SK-N-SH (cell line): Measurements from ENCODE around the gene ATP11B. TPM values are rescaled to one million over a fixed set of nuclear protein-coding genes. Genes with fewer than 3 reads are reported as not detected.

Experiments used
- CTCF ChIA-PET: fragments of 300-600, 350-600 bp; formaldehyde crosslinking; extraction: SDS; loops from one replicate; lab custom pipeline; 2021; lab: Yijun Ruan, JAX
- POLR2A ChIA-PET: fragments of 350-600 bp; sonication (Branson Sonifier 250); formaldehyde crosslinking; extraction: SDS; loops from one replicate; lab custom pipeline; 2020; ENCODE audit warnings: antibody characterized with exemption, inconsistent platforms; lab: Yijun Ruan, JAX
- DNase-seq: peaks from one replicate; pipeline ENCODE4 v3.0.0; 2012
- H2AFZ ChIP-seq: fragments of 200-600 bp; sonication (generic); 2 replicates; pipeline ENCODE4 v1.8.1; 2016; ENCODE audit warnings: antibody characterized with exemption, mild to moderate bottlenecking, low read depth
- H3F3A ChIP-seq: fragments of 200-600 bp; sonication (generic); replicated peaks from 2 replicates; pipeline ENCODE3; 2016; ENCODE audit warnings: antibody characterized with exemption, mild to moderate bottlenecking; ENCODE audit not compliant: insufficient read depth
- H3K27ac ChIP-seq, 2 experiments: fragments of 200-500 bp in 1 of 2; fragments of 200-600 bp in 1 of 2; sonication (Bioruptor generic) in 1 of 2; sonication (generic), shearing (Covaris generic) in 1 of 2; 2 replicates each; pipeline versions ENCODE4 v1.5.1 to v1.6.1; 2014 to 2016; ENCODE audit warnings: low read depth in 2 of 2, inconsistent platforms in 1 of 2, low read length in 1 of 2, mild to moderate bottlenecking in 1 of 2, mixed read lengths in 1 of 2
- H3K27me3 ChIP-seq: fragments of 200-600 bp; sonication (generic), shearing (Covaris generic); 2 replicates; pipeline ENCODE4 v1.6.1; 2016; ENCODE audit warnings: mixed run types; ENCODE audit not compliant: insufficient read depth
- H3K36me3 ChIP-seq, 2 experiments: fragments of 200-500 bp in 1 of 2; fragments of 200-600 bp in 1 of 2; sonication (Bioruptor generic) in 1 of 2; sonication (generic) in 1 of 2; replicated peaks in 1 of 2; 2 replicates each; pipeline versions ENCODE3 to v1.5.1; 2014 to 2016; ENCODE audit warnings: low read length in 1 of 2, mild to moderate bottlenecking in 1 of 2; ENCODE audit not compliant: insufficient read depth in 2 of 2, control insufficient read depth in 1 of 2
- H3K4me1 ChIP-seq, 2 experiments: fragments of 200-500 bp in 1 of 2; fragments of 200-600 bp in 1 of 2; sonication (Bioruptor generic) in 1 of 2; sonication (generic), shearing (Covaris generic) in 1 of 2; 2 replicates each; pipeline versions ENCODE4 v1.5.1 to v1.6.1; 2014 to 2016; ENCODE audit warnings: low read depth in 1 of 2, low read length in 1 of 2, mixed run types in 1 of 2; ENCODE audit not compliant: insufficient read depth in 2 of 2, control insufficient read depth in 1 of 2
- H3K4me2 ChIP-seq: fragments of 200-600 bp; sonication (generic), shearing (Covaris generic); 2 replicates; pipeline ENCODE4 v1.6.1; 2017; ENCODE audit warnings: mixed run types
- H3K4me3 ChIP-seq, 2 experiments: fragments of 200-500 bp in 1 of 2; fragments of 200-600 bp in 1 of 2; sonication (Bioruptor generic) in 1 of 2; sonication (generic), shearing (Covaris generic) in 1 of 2; 2 replicates each; pipeline versions ENCODE4 v1.5.1 to v1.8.1; 2014 to 2016; ENCODE audit warnings: low read depth in 2 of 2, inconsistent platforms in 1 of 2, low read length in 1 of 2, mild to moderate bottlenecking in 1 of 2, mixed read lengths in 1 of 2, moderate library complexity in 1 of 2
- H3K79me2 ChIP-seq: fragments of 200-600 bp; sonication (generic); 2 replicates; pipeline ENCODE4 v1.8.1; 2017; ENCODE audit warnings: mild to moderate bottlenecking; ENCODE audit not compliant: insufficient read depth
- H3K9ac ChIP-seq: fragments of 200-600 bp; sonication (generic); 2 replicates; pipeline ENCODE4 v1.6.1; 2017; ENCODE audit warnings: mixed run types
- H3K9me2 ChIP-seq: fragments of 200-600 bp; sonication (generic); 2 replicates; pipeline ENCODE4 v1.6.1; 2017; ENCODE audit warnings: mixed run types
- H3K9me3 ChIP-seq: fragments of 200-600 bp; sonication (generic); 2 replicates; pipeline ENCODE4 v1.6.1; 2017; ENCODE audit warnings: mixed run types, mild to moderate bottlenecking, moderate library complexity
- H4K20me1 ChIP-seq: fragments of 200-600 bp; sonication (generic); 2 replicates; pipeline ENCODE4 v1.6.1; 2017; ENCODE audit warnings: mild to moderate bottlenecking, mixed run types; ENCODE audit not compliant: insufficient read depth
- EP300 ChIP-seq, 2 experiments: IDR thresholded peaks; 2 replicates each; pipeline versions ENCODE4 v1.4.0 to v1.6.1; 2012; ENCODE audit warnings: borderline replicate concordance in 1 of 2, low read depth in 1 of 2, low read length in 1 of 2
- FOSL2 ChIP-seq: IDR thresholded peaks from 2 replicates; pipeline ENCODE4 v1.4.0; 2012; ENCODE audit warnings: low read depth, mild to moderate bottlenecking, moderate library complexity, borderline replicate concordance
- FOXM1 ChIP-seq: IDR thresholded peaks from 2 replicates; pipeline ENCODE4 v1.4.0; 2012; ENCODE audit warnings: low read depth, mild to moderate bottlenecking
- GABPA ChIP-seq: IDR thresholded peaks from 2 replicates; pipeline ENCODE4 v1.4.0; 2012; ENCODE audit warnings: low read depth, mild to moderate bottlenecking
- NRF1 ChIP-seq: IDR thresholded peaks from 2 replicates; pipeline ENCODE4 v1.6.1; 2012; ENCODE audit warnings: low read depth, mild to moderate bottlenecking, low read length
- RAD21 ChIP-seq: IDR thresholded peaks from 2 replicates; pipeline ENCODE4 v1.6.1; 2012; ENCODE audit warnings: mild to moderate bottlenecking, low read length
- RCOR1 ChIP-seq: fragments of 150-350 bp; IDR thresholded peaks from 2 replicates; pipeline ENCODE4 v1.6.1; 2017; ENCODE audit warnings: antibody characterized with exemption, low read length
- RFX5 ChIP-seq: IDR thresholded peaks from 2 replicates; pipeline ENCODE4 v1.6.1; 2012; ENCODE audit warnings: mild to moderate bottlenecking, improper control_type of control experiment, low read length
- RXRA ChIP-seq: IDR thresholded peaks from 2 replicates; pipeline ENCODE4 v1.4.0; 2012; ENCODE audit warnings: low read depth, mild to moderate bottlenecking, borderline replicate concordance
- SMC3 ChIP-seq: IDR thresholded peaks from 2 replicates; pipeline ENCODE4 v1.6.1; 2012; ENCODE audit warnings: low read depth, low read length, improper control_type of control experiment
- TAF1 ChIP-seq: IDR thresholded peaks from 2 replicates; pipeline ENCODE4 v1.6.1; 2012; ENCODE audit warnings: low read depth, mild to moderate bottlenecking, low read length, moderate library complexity, borderline replicate concordance
- TEAD4 ChIP-seq: IDR thresholded peaks from 2 replicates; pipeline ENCODE4 v1.4.0; 2012; ENCODE audit warnings: mild to moderate bottlenecking, borderline replicate concordance; ENCODE audit not compliant: insufficient read depth
- WGBS: methylation state at CpG from one replicate; pipeline ENCODE4 v1.1.6; 2017; ENCODE audit warnings: low lambda C conversion rate; 5-methylcytosine and 5-hydroxymethylcytosine counted together
- polyA plus RNA-seq, 3 experiments: library from polyadenylated mRNA; depleted of rRNA; stranded (reverse); fragments of >200 nt; gene quantifications; 2 replicates each; pipeline ENCODE4 v1.2.3, GENCODE V29; 2012
- TF ChIP-seq, protein P1 (sequence below): IDR thresholded peaks from 2 replicates; pipeline ENCODE4 v1.4.0; 2012; ENCODE audit warnings: low read depth, borderline replicate concordance
- TF ChIP-seq, protein P2 (sequence below): IDR thresholded peaks from 2 replicates; pipeline ENCODE4 v1.4.0; 2012; ENCODE audit warnings: low read depth
- TF ChIP-seq, protein P3 (sequence below): IDR thresholded peaks from 2 replicates; pipeline ENCODE4; 2012
- TF ChIP-seq, protein P4 (sequence below): fragments of 150-350 bp; IDR thresholded peaks from 2 replicates; pipeline ENCODE4 v1.6.1; 2017; ENCODE audit warnings: antibody characterized with exemption, low read length, low read depth, borderline replicate concordance
- TF ChIP-seq, protein P5 (sequence below): fragments of 200-600 bp; sonication (generic); IDR thresholded peaks from 2 replicates; pipeline ENCODE4 v1.6.1; 2017; ENCODE audit warnings: antibody characterized with exemption, mild to moderate bottlenecking, moderate library complexity
- TF ChIP-seq, protein P6 (sequence below): IDR thresholded peaks from 2 replicates; pipeline ENCODE4 v1.6.1; 2012; ENCODE audit warnings: mild to moderate bottlenecking, low read depth, low read length, moderate library complexity

ATP11B gene
- polyA plus RNA-seq, 1 of the 3 experiments (the other 2 are of a cell fraction), result 8.7 TPM

DNA sequence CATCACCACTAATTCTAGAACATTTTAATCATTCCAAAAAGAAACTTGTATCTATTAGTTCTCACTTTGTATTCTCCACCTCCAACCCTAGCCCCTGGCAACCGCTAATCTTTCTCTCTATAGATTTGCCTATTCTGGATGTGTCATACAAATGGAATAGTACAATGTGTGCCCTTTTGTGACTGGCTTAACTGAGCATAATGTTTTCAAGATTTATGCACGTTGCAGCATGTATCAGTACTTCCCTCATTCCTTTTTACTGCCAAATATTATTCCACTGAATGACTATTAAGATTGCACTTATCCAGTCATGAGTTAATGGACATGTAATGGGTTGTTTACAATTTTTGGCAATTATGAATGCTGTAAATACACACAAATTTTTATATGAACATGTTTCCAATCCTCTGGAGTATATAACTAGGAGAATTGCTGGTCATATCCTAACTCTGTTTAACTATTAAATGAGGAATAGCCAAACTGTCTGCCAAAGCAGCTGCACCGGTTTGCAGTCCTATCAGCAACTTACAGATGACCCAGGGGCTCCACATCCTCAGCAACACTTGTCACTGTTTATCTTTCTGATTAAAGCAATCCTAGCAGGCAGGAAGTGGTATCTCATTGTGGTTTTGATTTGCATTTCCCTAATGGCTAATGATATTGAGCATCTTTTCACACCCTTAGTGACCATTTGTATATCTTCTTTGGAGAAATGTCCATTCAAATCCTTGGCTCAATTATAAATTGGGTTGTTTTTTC, 144.2 kb downstream of the ATP11B start (continued):
- TF ChIP-seq FOXM1 (no peak), NRF1 (no peak), SMC3 (no peak), GABPA (no peak), FOSL2 (no peak)
- TF ChIP-seq, protein P1, sequence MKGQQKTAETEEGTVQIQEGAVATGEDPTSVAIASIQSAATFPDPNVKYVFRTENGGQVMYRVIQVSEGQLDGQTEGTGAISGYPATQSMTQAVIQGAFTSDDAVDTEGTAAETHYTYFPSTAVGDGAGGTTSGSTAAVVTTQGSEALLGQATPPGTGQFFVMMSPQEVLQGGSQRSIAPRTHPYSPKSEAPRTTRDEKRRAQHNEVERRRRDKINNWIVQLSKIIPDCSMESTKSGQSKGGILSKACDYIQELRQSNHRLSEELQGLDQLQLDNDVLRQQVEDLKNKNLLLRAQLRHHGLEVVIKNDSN, result no peak
- TF ChIP-seq, protein P2, sequence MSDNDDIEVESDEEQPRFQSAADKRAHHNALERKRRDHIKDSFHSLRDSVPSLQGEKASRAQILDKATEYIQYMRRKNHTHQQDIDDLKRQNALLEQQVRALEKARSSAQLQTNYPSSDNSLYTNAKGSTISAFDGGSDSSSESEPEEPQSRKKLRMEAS, result no peak

DNA sequence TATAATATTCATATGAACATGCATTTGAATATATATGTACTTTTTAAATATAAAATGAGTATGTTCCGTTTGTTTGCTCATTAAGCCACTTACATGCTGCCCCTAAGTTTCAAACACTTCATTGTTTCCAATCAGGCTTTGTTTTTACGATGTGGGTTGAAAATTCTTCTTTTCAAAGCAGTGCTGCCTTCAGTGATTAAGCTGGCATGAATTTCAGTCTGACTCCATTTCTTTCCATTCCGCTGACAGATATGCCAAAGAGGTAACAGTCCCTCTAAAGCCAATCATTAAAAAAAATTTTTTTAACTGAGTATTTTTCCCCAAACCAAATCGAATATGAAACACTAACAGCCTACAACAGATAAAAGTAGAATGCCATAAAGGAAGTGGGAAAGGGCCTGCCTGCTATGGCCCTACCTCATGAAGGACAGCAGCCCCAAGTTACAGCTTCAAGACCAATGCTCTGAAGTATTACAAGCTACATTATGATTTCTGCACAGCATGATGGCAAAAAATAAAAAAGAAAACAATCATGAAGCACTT, 147.0 kb downstream of the ATP11B start:
- CTCF ChIA-PET, result interaction anchor here (1.2 kb wide), 1 partner anchor 16 kb away, joined by 3 read pairs; no protein-coding TSS in a partner anchor
- POLR2A ChIA-PET, result no interaction called here
- no peaks in the 10 kb centered on the region for H3K9me2 ChIP-seq
- no peak overlapping the region for H3K4me2 ChIP-seq
- no peaks in the 10 kb centered on the region for H4K20me1 ChIP-seq
- H3F3A ChIP-seq, result peaks cover 6% of the 10 kb centered on the region
- H3K27me3 ChIP-seq, result no peaks in the 10 kb centered on the region
- H3K79me2 ChIP-seq, result no peaks in the 10 kb centered on the region
- no peak overlapping the region for H2AFZ ChIP-seq
- H3K9ac ChIP-seq, result no peak overlapping the region
- peaks cover 20 to 39% of the 10 kb centered on the region in 2 experiments for H3K36me3 ChIP-seq
- no peak overlapping the region for H3K27ac ChIP-seq
- H3K4me1 ChIP-seq, result no peaks in the 10 kb centered on the region; a peak in 1 of 4 replicates
- no peaks in the 10 kb centered on the region for H3K9me3 ChIP-seq
- 94% methylated on average over 4 of the region's 4 CpGs for WGBS
- no peak overlapping the region for H3K4me3 ChIP-seq
- no peak for DNase-seq
- no peak for TF ChIP-seq TEAD4
- no peak for TF ChIP-seq TAF1
- TF ChIP-seq, protein P2, result no peak
- no peak for TF ChIP-seq RXRA
- TF ChIP-seq, protein P3, sequence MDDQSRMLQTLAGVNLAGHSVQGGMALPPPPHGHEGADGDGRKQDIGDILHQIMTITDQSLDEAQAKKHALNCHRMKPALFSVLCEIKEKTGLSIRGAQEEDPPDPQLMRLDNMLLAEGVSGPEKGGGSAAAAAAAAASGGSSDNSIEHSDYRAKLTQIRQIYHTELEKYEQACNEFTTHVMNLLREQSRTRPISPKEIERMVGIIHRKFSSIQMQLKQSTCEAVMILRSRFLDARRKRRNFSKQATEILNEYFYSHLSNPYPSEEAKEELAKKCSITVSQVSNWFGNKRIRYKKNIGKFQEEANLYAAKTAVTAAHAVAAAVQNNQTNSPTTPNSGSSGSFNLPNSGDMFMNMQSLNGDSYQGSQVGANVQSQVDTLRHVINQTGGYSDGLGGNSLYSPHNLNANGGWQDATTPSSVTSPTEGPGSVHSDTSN, result no peak
- TF ChIP-seq GABPA, result no peak
- TF ChIP-seq EP300 (IDR thresholded peaks at IDR 0.05; ENCODE audit: borderline replicate concordance in 1 of 2, low read depth in 1 of 2, low read length in 1 of 2), result no peak
- TF ChIP-seq, protein P4, sequence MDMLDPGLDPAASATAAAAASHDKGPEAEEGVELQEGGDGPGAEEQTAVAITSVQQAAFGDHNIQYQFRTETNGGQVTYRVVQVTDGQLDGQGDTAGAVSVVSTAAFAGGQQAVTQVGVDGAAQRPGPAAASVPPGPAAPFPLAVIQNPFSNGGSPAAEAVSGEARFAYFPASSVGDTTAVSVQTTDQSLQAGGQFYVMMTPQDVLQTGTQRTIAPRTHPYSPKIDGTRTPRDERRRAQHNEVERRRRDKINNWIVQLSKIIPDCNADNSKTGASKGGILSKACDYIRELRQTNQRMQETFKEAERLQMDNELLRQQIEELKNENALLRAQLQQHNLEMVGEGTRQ, result no peak
- TF ChIP-seq, protein P5, sequence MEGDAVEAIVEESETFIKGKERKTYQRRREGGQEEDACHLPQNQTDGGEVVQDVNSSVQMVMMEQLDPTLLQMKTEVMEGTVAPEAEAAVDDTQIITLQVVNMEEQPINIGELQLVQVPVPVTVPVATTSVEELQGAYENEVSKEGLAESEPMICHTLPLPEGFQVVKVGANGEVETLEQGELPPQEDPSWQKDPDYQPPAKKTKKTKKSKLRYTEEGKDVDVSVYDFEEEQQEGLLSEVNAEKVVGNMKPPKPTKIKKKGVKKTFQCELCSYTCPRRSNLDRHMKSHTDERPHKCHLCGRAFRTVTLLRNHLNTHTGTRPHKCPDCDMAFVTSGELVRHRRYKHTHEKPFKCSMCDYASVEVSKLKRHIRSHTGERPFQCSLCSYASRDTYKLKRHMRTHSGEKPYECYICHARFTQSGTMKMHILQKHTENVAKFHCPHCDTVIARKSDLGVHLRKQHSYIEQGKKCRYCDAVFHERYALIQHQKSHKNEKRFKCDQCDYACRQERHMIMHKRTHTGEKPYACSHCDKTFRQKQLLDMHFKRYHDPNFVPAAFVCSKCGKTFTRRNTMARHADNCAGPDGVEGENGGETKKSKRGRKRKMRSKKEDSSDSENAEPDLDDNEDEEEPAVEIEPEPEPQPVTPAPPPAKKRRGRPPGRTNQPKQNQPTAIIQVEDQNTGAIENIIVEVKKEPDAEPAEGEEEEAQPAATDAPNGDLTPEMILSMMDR, result no peak
- no peak for TF ChIP-seq RCOR1
- TF ChIP-seq RAD21, result no peak
- no peak for TF ChIP-seq FOSL2
- TF ChIP-seq, protein P6, sequence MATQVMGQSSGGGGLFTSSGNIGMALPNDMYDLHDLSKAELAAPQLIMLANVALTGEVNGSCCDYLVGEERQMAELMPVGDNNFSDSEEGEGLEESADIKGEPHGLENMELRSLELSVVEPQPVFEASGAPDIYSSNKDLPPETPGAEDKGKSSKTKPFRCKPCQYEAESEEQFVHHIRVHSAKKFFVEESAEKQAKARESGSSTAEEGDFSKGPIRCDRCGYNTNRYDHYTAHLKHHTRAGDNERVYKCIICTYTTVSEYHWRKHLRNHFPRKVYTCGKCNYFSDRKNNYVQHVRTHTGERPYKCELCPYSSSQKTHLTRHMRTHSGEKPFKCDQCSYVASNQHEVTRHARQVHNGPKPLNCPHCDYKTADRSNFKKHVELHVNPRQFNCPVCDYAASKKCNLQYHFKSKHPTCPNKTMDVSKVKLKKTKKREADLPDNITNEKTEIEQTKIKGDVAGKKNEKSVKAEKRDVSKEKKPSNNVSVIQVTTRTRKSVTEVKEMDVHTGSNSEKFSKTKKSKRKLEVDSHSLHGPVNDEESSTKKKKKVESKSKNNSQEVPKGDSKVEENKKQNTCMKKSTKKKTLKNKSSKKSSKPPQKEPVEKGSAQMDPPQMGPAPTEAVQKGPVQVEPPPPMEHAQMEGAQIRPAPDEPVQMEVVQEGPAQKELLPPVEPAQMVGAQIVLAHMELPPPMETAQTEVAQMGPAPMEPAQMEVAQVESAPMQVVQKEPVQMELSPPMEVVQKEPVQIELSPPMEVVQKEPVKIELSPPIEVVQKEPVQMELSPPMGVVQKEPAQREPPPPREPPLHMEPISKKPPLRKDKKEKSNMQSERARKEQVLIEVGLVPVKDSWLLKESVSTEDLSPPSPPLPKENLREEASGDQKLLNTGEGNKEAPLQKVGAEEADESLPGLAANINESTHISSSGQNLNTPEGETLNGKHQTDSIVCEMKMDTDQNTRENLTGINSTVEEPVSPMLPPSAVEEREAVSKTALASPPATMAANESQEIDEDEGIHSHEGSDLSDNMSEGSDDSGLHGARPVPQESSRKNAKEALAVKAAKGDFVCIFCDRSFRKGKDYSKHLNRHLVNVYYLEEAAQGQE, result no peak
- TF ChIP-seq RFX5, result no peak
